GM10248 (cell line): Measurements from ENCODE around the gene DYNLT4.

Experiments
- CTCF ChIA-PET: fragments of 300-600 bp; sonication (Branson Sonifier 250); formaldehyde crosslinking; extraction: SDS; loops from one replicate; lab custom pipeline; 2021; ENCODE audit warnings: antibody characterized with exemption; lab: Yijun Ruan, JAX
- POLR2A ChIA-PET: fragments of 350-650 bp; sonication (Branson Sonifier 250); formaldehyde crosslinking; extraction: SDS; loops from one replicate; lab custom pipeline; 2020; ENCODE audit warnings: antibody characterized with exemption; lab: Yijun Ruan, JAX
- DNase-seq: peaks from one replicate; pipeline ENCODE4 v3.0.0; 2012; ENCODE audit errors: extremely low spot score
- CTCF ChIP-seq: IDR thresholded peaks from 2 replicates; pipeline ENCODE4 v1.5.1; 2012; ENCODE audit warnings: mild to moderate bottlenecking, low read depth; ENCODE audit errors: extremely low read depth, missing control alignments, control extremely low read depth

The DYNLT4 gene

GRCh38 chr1:44788120-44788860 is 18.9 kb downstream of the DYNLT4 start, which contains the start of gene BEST4:
Gene BEST4 (minus strand): TSS chr1:44788170. CDS start chr1:44787705, 465 bp downstream.
- TF ChIP-seq CTCF = no peak
- ChIA-PET POLR2A (interaction anchor here (0.5 to 2.6 kb wide), 6 partner anchors 9 to 211 kb away, joined by 3 to 11 read pairs (median 7); partner anchors contain the start of gene RPS8), CTCF (interaction anchor here (0.9 to 8.0 kb wide), 7 partner anchors 9 to 705 kb away, joined by 3 to 98 read pairs (median 6); partner anchors contain the start of genes PLK3 and RNU5D-1)
- DNase-seq = no peak

- ChIA-PET CTCF (interaction anchor here (0.9 to 8.0 kb wide), 10 partner anchors 8 to 706 kb away, joined by 3 to 98 read pairs (median 6); partner anchors contain the start of genes BTBD19, DYNLT4, PLK3 and RNU5D-1), POLR2A (interaction anchor here (2.1 to 2.6 kb wide), 3 partner anchors 12 to 66 kb away, joined by 8 to 11 read pairs (median 9); partner anchors contain the start of gene RPS8)
- DNase-seq = no peak
- no peak for TF ChIP-seq CTCF
Observed at GRCh38 chr1:44787506-44787905, 19.6 kb downstream of the DYNLT4 start.

GRCh38 chr1:44786841-44787426 is 20.2 kb downstream of the DYNLT4 start:
- TF ChIP-seq CTCF = no peak
- no peak for DNase-seq
- ChIA-PET POLR2A (interaction anchor here (2.1 to 2.6 kb wide), 3 partner anchors 11 to 65 kb away, joined by 8 to 11 read pairs (median 9); partner anchors contain the start of gene RPS8), CTCF (interaction anchor here (0.7 to 8.0 kb wide), 13 partner anchors 9 to 513 kb away, joined by 3 to 98 read pairs (median 4); partner anchors contain the start of genes BTBD19, DYNLT4, HECTD3 and PLK3)

- TF ChIP-seq CTCF = peak; percentile 91
- DNase-seq = peak; percentile 80
- CTCF ChIA-PET = interaction anchor here (0.7 to 8.0 kb wide), 16 partner anchors 9 to 514 kb away, joined by 3 to 98 read pairs (median 4); partner anchors contain the start of genes BTBD19, DYNLT4, HECTD3 and PLK3
- POLR2A ChIA-PET = interaction anchor here (0.9 to 2.6 kb wide), 4 partner anchors 10 to 65 kb away, joined by 4 to 11 read pairs (median 8); partner anchors contain the start of gene PLK3
Observed at GRCh38 chr1:44786138-44786840, 20.9 kb downstream of the DYNLT4 start.

- no peak for TF ChIP-seq CTCF
- ChIA-PET CTCF (interaction anchor here (0.8 to 8.0 kb wide), 9 partner anchors 8 to 515 kb away, joined by 3 to 98 read pairs (median 6); partner anchors contain the start of genes BTBD19, DYNLT4, HECTD3 and PLK3), POLR2A (interaction anchor here (0.6 to 1.9 kb wide), 3 partner anchors 10 to 720 kb away, joined by 3 to 8 read pairs (median 4); partner anchors contain the start of gene PLK3)
- no peak for DNase-seq
Observed at GRCh38 chr1:44785501-44786137, 21.5 kb downstream of the DYNLT4 start.
